ENCODE results near the gene SLIT3.

DNA sequence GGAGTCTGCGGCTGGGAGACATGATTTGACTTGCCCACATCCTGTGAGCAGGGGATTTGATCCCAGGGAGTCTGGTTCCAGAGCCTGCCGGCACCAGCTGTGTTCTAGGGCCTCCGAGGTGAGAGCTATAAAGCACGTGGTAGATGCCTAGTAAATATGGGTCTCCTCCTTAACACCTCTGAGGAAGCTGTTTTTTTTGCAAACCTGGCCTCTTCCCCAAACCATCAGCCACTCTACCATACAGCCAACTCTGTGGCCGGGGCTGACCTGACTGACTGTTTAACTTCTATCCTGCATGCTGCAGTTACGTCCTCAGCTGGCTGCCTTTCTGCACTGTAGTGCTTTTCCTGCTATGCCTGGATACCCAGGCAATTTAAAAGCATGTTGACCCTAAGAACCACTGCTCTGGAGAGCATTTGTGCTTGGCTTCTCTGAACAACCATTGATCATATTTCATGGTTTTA is 220.5 kb downstream of the SLIT3 start:
- TF ChIP-seq, protein P1, sequence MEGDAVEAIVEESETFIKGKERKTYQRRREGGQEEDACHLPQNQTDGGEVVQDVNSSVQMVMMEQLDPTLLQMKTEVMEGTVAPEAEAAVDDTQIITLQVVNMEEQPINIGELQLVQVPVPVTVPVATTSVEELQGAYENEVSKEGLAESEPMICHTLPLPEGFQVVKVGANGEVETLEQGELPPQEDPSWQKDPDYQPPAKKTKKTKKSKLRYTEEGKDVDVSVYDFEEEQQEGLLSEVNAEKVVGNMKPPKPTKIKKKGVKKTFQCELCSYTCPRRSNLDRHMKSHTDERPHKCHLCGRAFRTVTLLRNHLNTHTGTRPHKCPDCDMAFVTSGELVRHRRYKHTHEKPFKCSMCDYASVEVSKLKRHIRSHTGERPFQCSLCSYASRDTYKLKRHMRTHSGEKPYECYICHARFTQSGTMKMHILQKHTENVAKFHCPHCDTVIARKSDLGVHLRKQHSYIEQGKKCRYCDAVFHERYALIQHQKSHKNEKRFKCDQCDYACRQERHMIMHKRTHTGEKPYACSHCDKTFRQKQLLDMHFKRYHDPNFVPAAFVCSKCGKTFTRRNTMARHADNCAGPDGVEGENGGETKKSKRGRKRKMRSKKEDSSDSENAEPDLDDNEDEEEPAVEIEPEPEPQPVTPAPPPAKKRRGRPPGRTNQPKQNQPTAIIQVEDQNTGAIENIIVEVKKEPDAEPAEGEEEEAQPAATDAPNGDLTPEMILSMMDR (conservative IDR thresholded peaks at IDR 0.05; ENCODE audit: low read length) = no peak
- TF ChIP-seq EZH2phosphoT487 (IDR thresholded peaks at IDR 0.05; ENCODE audit: borderline replicate concordance) = no peak

Measured in Loucy (cell line).